Parathyroid adenoma (tissue), 2 donors: ENCODE results near the gene PRKAG1.

ENCODE experiments used
- H2AFZ ChIP-seq: fragments of 300-600 bp; sonication (generic); one replicate; pipeline ENCODE4 v1.7.0; 2017; ENCODE audit warnings: antibody characterized with exemption, mild to moderate bottlenecking
- H3K27ac ChIP-seq: fragments of 300-600 bp; sonication (generic); one replicate; pipeline ENCODE4 v1.7.0; 2017
- H3K27me3 ChIP-seq: fragments of 300-600 bp; sonication (generic); one replicate; pipeline ENCODE4 v1.7.0; 2017; ENCODE audit warnings: low read length; ENCODE audit not compliant: control insufficient read depth, insufficient read depth
- H3K36me3 ChIP-seq: fragments of 300-600 bp; sonication (generic); one replicate; pipeline ENCODE4 v1.7.0; 2017; ENCODE audit warnings: low read length; ENCODE audit not compliant: control insufficient read depth, insufficient read depth
- H3K4me1 ChIP-seq: fragments of 300-600 bp; sonication (generic); one replicate; pipeline ENCODE4 v1.7.0; 2017; ENCODE audit warnings: control low read depth
- H3K4me2 ChIP-seq: fragments of 300-600 bp; sonication (generic); one replicate; pipeline ENCODE4 v1.7.0; 2017; ENCODE audit warnings: low read length
- H3K4me3 ChIP-seq: fragments of 300-600 bp; sonication (generic); one replicate; pipeline ENCODE4 v1.7.0; 2017; ENCODE audit warnings: low read depth, low read length
- H3K79me2 ChIP-seq: fragments of 300-600 bp; sonication (generic); one replicate; pipeline ENCODE4 v1.7.0; 2017; ENCODE audit warnings: control low read depth
- H3K9ac ChIP-seq: fragments of 300-600 bp; sonication (generic); one replicate; pipeline ENCODE4 v1.7.0; 2017; ENCODE audit warnings: mild to moderate bottlenecking
- H3K9me3 ChIP-seq: fragments of 300-600 bp; sonication (generic); one replicate; pipeline ENCODE4 v1.7.0; 2017; ENCODE audit warnings: low read length; ENCODE audit not compliant: control insufficient read depth
- CTCF ChIP-seq: fragments of 300-600 bp; sonication (generic); IDR thresholded peaks from one replicate; pipeline ENCODE4 v1.7.0; 2017; ENCODE audit warnings: antibody characterized with exemption, mild to moderate bottlenecking
- donor health status: primary hyperparathyroidism.

The PRKAG1 gene

GRCh38 chr12:48980953-48981756 is 37.4 kb downstream of the PRKAG1 start:
- no peak overlapping the region for H3K27ac ChIP-seq
- no peaks in the 10 kb centered on the region for H3K9me3 ChIP-seq
- H3K36me3 ChIP-seq = no peaks in the 10 kb centered on the region
- no peak overlapping the region for H3K9ac ChIP-seq
- H3K4me1 ChIP-seq = peaks cover 23% of the 10 kb centered on the region
- H3K4me2 ChIP-seq = peak overlapping the region; percentile 51
- H3K27me3 ChIP-seq = peaks cover 12% of the 10 kb centered on the region
- H3K79me2 ChIP-seq = no peaks in the 10 kb centered on the region
- H3K4me3 ChIP-seq = peak overlapping the region; percentile 40
- H2AFZ ChIP-seq = peak overlapping the region; percentile 29
- TF ChIP-seq CTCF = no peak

GRCh38 chr12:48980389-48980952 is 38.1 kb downstream of the PRKAG1 start:
- H3K4me3 ChIP-seq = peak overlapping the region; percentile 40
- peak overlapping the region; percentile 51 for H3K4me2 ChIP-seq
- peak overlapping the region; percentile 43 for H2AFZ ChIP-seq
- no peaks in the 10 kb centered on the region for H3K79me2 ChIP-seq
- no peak overlapping the region for H3K27ac ChIP-seq
- TF ChIP-seq CTCF = no peak
- no peaks in the 10 kb centered on the region for H3K9me3 ChIP-seq
- H3K27me3 ChIP-seq = peaks cover 12% of the 10 kb centered on the region
- peaks cover 23% of the 10 kb centered on the region for H3K4me1 ChIP-seq
- no peak overlapping the region for H3K9ac ChIP-seq
- H3K36me3 ChIP-seq = no peaks in the 10 kb centered on the region

GRCh38 chr12:48979602-48980388 is 38.8 kb downstream of the PRKAG1 start:
- no peaks in the 10 kb centered on the region for H3K9me3 ChIP-seq
- H2AFZ ChIP-seq = peak overlapping the region; percentile 43
- H3K4me3 ChIP-seq = peak overlapping the region; percentile 40
- no peak for TF ChIP-seq CTCF
- H3K9ac ChIP-seq = no peak overlapping the region
- no peaks in the 10 kb centered on the region for H3K79me2 ChIP-seq
- peak overlapping the region; percentile 51 for H3K4me2 ChIP-seq
- H3K27me3 ChIP-seq = peaks cover 12% of the 10 kb centered on the region
- no peak overlapping the region for H3K27ac ChIP-seq
- H3K36me3 ChIP-seq = no peaks in the 10 kb centered on the region
- H3K4me1 ChIP-seq = peaks cover 23% of the 10 kb centered on the region

GRCh38 chr12:48978741-48979601 is 39.6 kb downstream of the PRKAG1 start:
- Histone ChIP-seq H3K4me2 (peak overlapping the region; percentile 51), H3K9ac (no peak overlapping the region), H3K27ac (no peak overlapping the region), H3K4me3 (peak overlapping the region; percentile 27), H3K27me3 (peaks cover 12% of the 10 kb centered on the region), H2AFZ (peak overlapping the region; percentile 78), H3K4me1 (peaks cover 23% of the 10 kb centered on the region), H3K9me3 (no peaks in the 10 kb centered on the region), H3K79me2 (no peaks in the 10 kb centered on the region), H3K36me3 (no peaks in the 10 kb centered on the region)
- no peak for TF ChIP-seq CTCF
